ENCODE measurements around the gene USP36. TPM values are rescaled to one million over a fixed set of nuclear protein-coding genes. Genes with fewer than 3 reads are reported as not detected.

Gene USP36
- total and polyA plus RNA-seq, 7 donors, result 14.0 to 40.5 (median 24.2) TPM

DNA sequence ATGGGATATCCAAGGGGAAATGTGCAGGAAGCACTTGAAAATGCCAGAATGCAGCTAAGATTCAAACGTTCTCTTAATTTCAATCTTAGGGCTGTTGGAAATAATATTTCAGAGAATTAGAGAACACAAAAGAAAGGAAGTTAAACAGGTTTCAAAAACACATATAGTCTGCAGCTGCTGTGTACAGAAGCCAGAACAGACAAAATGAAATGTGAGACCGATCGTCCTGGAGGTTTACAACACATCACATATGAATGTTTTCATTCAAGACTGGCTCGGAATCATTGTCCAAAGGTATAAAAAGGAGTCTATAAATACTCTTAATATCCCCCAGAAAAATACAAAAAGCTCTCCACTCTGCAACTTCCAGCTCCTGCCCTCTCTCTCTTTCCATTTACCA lies 72.8 kb downstream of the USP36 start:
- WGBS, 3 donors, result 12 to 18% (median 15%) methylated on average over 4 of the region's 4 CpGs
- Histone ChIP-seq H3K36me3 (ENCODE audit: insufficient read depth in 1 of 2, low read depth in 1 of 2) (no peaks in the 10 kb centered on the region), H3K4me3 (no peak overlapping the region), H3K27me3 (ENCODE audit: insufficient read depth in 3 of 3, low read length in 2 of 3) (no peaks in the 10 kb centered on the region), H3K27ac (peak overlapping the region; percentile 69), H3K4me1 (peaks cover 58% of the 10 kb centered on the region), H3K9me3 (no peaks in the 10 kb centered on the region)
- DNase-seq (no peak), ATAC-seq (peak; percentile 52 to 83 (median 70))
- TF ChIP-seq, protein P1, sequence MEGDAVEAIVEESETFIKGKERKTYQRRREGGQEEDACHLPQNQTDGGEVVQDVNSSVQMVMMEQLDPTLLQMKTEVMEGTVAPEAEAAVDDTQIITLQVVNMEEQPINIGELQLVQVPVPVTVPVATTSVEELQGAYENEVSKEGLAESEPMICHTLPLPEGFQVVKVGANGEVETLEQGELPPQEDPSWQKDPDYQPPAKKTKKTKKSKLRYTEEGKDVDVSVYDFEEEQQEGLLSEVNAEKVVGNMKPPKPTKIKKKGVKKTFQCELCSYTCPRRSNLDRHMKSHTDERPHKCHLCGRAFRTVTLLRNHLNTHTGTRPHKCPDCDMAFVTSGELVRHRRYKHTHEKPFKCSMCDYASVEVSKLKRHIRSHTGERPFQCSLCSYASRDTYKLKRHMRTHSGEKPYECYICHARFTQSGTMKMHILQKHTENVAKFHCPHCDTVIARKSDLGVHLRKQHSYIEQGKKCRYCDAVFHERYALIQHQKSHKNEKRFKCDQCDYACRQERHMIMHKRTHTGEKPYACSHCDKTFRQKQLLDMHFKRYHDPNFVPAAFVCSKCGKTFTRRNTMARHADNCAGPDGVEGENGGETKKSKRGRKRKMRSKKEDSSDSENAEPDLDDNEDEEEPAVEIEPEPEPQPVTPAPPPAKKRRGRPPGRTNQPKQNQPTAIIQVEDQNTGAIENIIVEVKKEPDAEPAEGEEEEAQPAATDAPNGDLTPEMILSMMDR (IDR thresholded peaks at IDR 0.05), result no peak
- intact Hi-C loops (cut with DNase I), result no loop called here

GRCh38 chr17:78766743-78767294 lies 73.8 kb downstream of the USP36 start:
- no peaks in the 10 kb centered on the region for H3K27me3 ChIP-seq (ENCODE audit: insufficient read depth in 3 of 3, low read length in 2 of 3)
- 72 to 83% (median 74%) methylated on average over 5 of the region's 5 CpGs for WGBS, 3 donors
- no peaks in the 10 kb centered on the region for H3K9me3 ChIP-seq
- ATAC-seq (no peak), DNase-seq (no peak)
- peaks cover 62% of the 10 kb centered on the region for H3K4me1 ChIP-seq
- TF ChIP-seq, protein P1 (IDR thresholded peaks at IDR 0.05), result no peak
- intact Hi-C loops (cut with DNase I), result no loop called here
- H3K27ac ChIP-seq, result peak overlapping the region; percentile 69
- no peak overlapping the region for H3K4me3 ChIP-seq
- no peaks in the 10 kb centered on the region for H3K36me3 ChIP-seq (ENCODE audit: insufficient read depth in 1 of 2, low read depth in 1 of 2)

DNA sequence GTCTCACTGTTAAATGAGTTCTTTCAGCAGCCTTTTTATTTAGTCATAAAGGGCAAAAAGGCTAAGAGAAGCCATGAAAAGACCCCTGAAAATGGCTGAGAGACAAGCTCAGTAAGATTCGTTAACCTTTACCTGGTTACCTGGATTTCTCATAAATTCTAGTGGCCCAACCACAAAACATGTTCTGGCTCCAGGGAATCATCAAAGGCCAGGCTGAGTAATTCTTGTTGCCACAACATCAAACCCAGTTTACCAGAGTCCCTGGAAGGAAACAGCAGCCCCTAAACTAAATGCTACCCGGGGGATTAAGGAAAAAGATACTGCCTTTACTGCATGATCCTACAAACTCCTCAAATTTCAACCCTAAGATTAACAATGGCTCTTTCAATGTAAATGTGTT lies 74.4 kb downstream of the USP36 start:
- Histone ChIP-seq H3K4me1 (peaks cover 62% of the 10 kb centered on the region), H3K27ac (peak overlapping the region; percentile 42), H3K4me3 (no peak overlapping the region), H3K36me3 (ENCODE audit: insufficient read depth in 1 of 2, low read depth in 1 of 2) (no peaks in the 10 kb centered on the region), H3K27me3 (ENCODE audit: insufficient read depth in 3 of 3, low read length in 2 of 3) (no peaks in the 10 kb centered on the region), H3K9me3 (no peaks in the 10 kb centered on the region)
- TF ChIP-seq, protein P1 (IDR thresholded peaks at IDR 0.05), result no peak
- no peak for ATAC-seq
- intact Hi-C loops (cut with DNase I), result no loop called here
- 53 to 71% (median 67%) methylated on average over 2 of the region's 2 CpGs for WGBS, 3 donors
- no peak for DNase-seq

DNA sequence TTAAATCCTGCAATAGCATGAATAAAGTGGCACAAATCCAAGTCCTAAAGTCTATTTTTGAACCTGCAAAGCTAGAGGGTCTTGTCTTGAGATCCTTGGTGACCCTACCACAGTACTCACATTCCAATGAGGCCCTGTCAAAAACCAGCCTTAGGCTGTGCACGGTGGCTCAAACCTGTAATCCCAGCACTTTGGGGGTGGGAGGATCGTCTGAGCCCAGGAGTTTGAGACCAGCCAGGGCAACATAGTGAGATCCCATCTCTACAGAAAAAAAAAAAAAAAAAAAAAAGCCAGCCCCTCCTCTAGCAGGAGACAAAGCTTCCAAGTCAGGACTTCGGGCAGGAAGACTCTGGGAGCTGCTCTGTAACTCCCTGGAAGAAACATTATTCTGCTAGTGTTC lies 74.8 kb downstream of the USP36 start:
- ATAC-seq (no peak), DNase-seq (no peak)
- WGBS, 3 donors, result 56 to 71% (median 62%) methylated on average over 3 of the region's 3 CpGs
- H3K27me3 ChIP-seq (ENCODE audit: insufficient read depth in 3 of 3, low read length in 2 of 3), result no peaks in the 10 kb centered on the region
- no peak overlapping the region for H3K4me3 ChIP-seq
- intact Hi-C loops (cut with DNase I), result no loop called here
- peak overlapping the region; percentile 42 for H3K27ac ChIP-seq
- H3K9me3 ChIP-seq, result no peaks in the 10 kb centered on the region
- TF ChIP-seq, protein P1 (IDR thresholded peaks at IDR 0.05), result no peak
- no peaks in the 10 kb centered on the region for H3K36me3 ChIP-seq (ENCODE audit: insufficient read depth in 1 of 2, low read depth in 1 of 2)
- H3K4me1 ChIP-seq, result peaks cover 62% of the 10 kb centered on the region

GRCh38 chr17:78764871-78765270 lies 75.7 kb downstream of the USP36 start:
- no peak overlapping the region for H3K4me3 ChIP-seq
- whole genome bisulfite sequencing, 3 donors, result 90 to 96% (median 93%) methylated on average over 8 of the region's 8 CpGs
- intact Hi-C loops (cut with DNase I), result no loop called here
- DNase-seq (no peak), ATAC-seq (no peak)
- no peaks in the 10 kb centered on the region for H3K36me3 ChIP-seq (ENCODE audit: insufficient read depth in 1 of 2, low read depth in 1 of 2)
- H3K4me1 ChIP-seq, result peaks cover 64% of the 10 kb centered on the region
- no peaks in the 10 kb centered on the region for H3K9me3 ChIP-seq
- no peaks in the 10 kb centered on the region for H3K27me3 ChIP-seq (ENCODE audit: insufficient read depth in 3 of 3, low read length in 2 of 3)
- TF ChIP-seq, protein P1 (IDR thresholded peaks at IDR 0.05), result no peak
- no peak overlapping the region for H3K27ac ChIP-seq
